Naive B cell (primary cell): ENCODE data around the gene SPDYE17. TPM values are rescaled to one million over a fixed set of nuclear protein-coding genes. Genes with fewer than 3 reads are reported as not detected.
A peak's percentile ranks its signal among the peaks of the same experiment; 100 is the strongest.
"Not testable (repeated sequence)": the region's sequence is repeated elsewhere in the genome, so short reads cannot be mapped to it uniquely, and the experiment has no call there.

Source experiments
- ATAC-seq, 2 donors: fragments of 150-1000 bp; cut with Tn5 transposase; 2 replicates each; pipeline ENCODE4 v1.10.0; 2021; ENCODE audit warnings: low read depth in 2 of 2, mild to moderate bottlenecking in 2 of 2, moderate library complexity in 2 of 2
- DNase-seq: peaks from one replicate; pipeline ENCODE4 v3.0.0; 2022
- H3K27ac Mint-ChIP-seq, 6 donors: one replicate each; pipeline ENCODE4 v1.8.0; 2020 to 2022; ENCODE audit warnings: mild to moderate bottlenecking in 6 of 6, mixed read lengths in 6 of 6, moderate library complexity in 5 of 6, inconsistent platforms in 2 of 6
- H3K27me3 Mint-ChIP-seq, 3 donors: one replicate each; pipeline ENCODE4 v1.8.0; 2021 to 2022; ENCODE audit warnings: mixed read lengths in 3 of 3, mild to moderate bottlenecking in 1 of 3
- H3K36me3 Mint-ChIP-seq, 2 donors: one replicate each; pipeline ENCODE4 v1.8.0; 2020 to 2022; ENCODE audit warnings: mixed read lengths in 2 of 2, inconsistent platforms in 1 of 2, mild to moderate bottlenecking in 1 of 2
- H3K4me1 Mint-ChIP-seq, 3 donors: one replicate each; pipeline ENCODE4 v1.8.0; 2020 to 2022; ENCODE audit warnings: mixed read lengths in 3 of 3, inconsistent platforms in 1 of 3, mild to moderate bottlenecking in 1 of 3, moderate library complexity in 1 of 3
- H3K4me3 Mint-ChIP-seq, 8 donors: one replicate each; pipeline ENCODE4 v1.8.0; 2020 to 2022; ENCODE audit warnings: mild to moderate bottlenecking in 8 of 8, mixed read lengths in 8 of 8, moderate library complexity in 8 of 8, inconsistent platforms in 2 of 8
- H3K9me3 Mint-ChIP-seq, 7 donors: one replicate each; pipeline ENCODE4 v1.8.0; 2020 to 2022; ENCODE audit warnings: mixed read lengths in 7 of 7, mild to moderate bottlenecking in 5 of 7, inconsistent platforms in 2 of 7, moderate library complexity in 1 of 7
- polyA plus RNA-seq, 6 donors: library from polyadenylated mRNA; unstranded; fragments of 300-500 nt; fragmentation: Illumina TruSeq; gene quantifications; one replicate each; pipeline ENCODE4 v1.2.3, GENCODE V29; 2021; ENCODE audit warnings: low read depth in 6 of 6

SPDYE17 gene
- polyA plus RNA-seq, 6 donors from 2014 or later = not detected

GRCh38 chr7:77006127-77007110 lies 25.7 kb downstream of the SPDYE17 start:
- not testable (repeated sequence) for H3K9me3 Mint-ChIP-seq, H3K27me3 Mint-ChIP-seq, H3K4me1 Mint-ChIP-seq, DNase-seq, ATAC-seq, H3K36me3 Mint-ChIP-seq, H3K4me3 Mint-ChIP-seq
- peak overlapping the region in 1 of 6 donors; percentile 16 for H3K27ac Mint-ChIP-seq

- H3K27me3 Mint-ChIP-seq, ATAC-seq, H3K36me3 Mint-ChIP-seq: not testable (repeated sequence)
These were observed 26.6 kb downstream of the SPDYE17 start for GRCh38 chr7:77005461-77006057.

GRCh38 chr7:77004151-77004550 lies 28.0 kb downstream of the SPDYE17 start:
- H3K4me1 Mint-ChIP-seq, H3K4me3 Mint-ChIP-seq, DNase-seq, H3K27ac Mint-ChIP-seq, H3K36me3 Mint-ChIP-seq, ATAC-seq, H3K27me3 Mint-ChIP-seq, H3K9me3 Mint-ChIP-seq: not testable (repeated sequence)

More at GRCh38 chr7:77005461-77006057, 26.6 kb downstream of the SPDYE17 start:
- not testable (repeated sequence) for DNase-seq, H3K4me3 Mint-ChIP-seq, H3K4me1 Mint-ChIP-seq, H3K27ac Mint-ChIP-seq, H3K9me3 Mint-ChIP-seq

- not testable (repeated sequence) for H3K4me3 Mint-ChIP-seq, DNase-seq, ATAC-seq, H3K27ac Mint-ChIP-seq, H3K9me3 Mint-ChIP-seq, H3K4me1 Mint-ChIP-seq, H3K36me3 Mint-ChIP-seq, H3K27me3 Mint-ChIP-seq
These were observed 28.9 kb downstream of the SPDYE17 start for GRCh38 chr7:77003241-77003640.

- H3K27me3 Mint-ChIP-seq, ATAC-seq, H3K4me3 Mint-ChIP-seq: not testable (repeated sequence)
These were observed 29.4 kb downstream of the SPDYE17 start for GRCh38 chr7:77002678-77003233.

GRCh38 chr7:77002104-77002503 lies 30.1 kb downstream of the SPDYE17 start:
- not testable (repeated sequence) for H3K36me3 Mint-ChIP-seq, DNase-seq, ATAC-seq, H3K27me3 Mint-ChIP-seq, H3K4me3 Mint-ChIP-seq, H3K4me1 Mint-ChIP-seq, H3K9me3 Mint-ChIP-seq, H3K27ac Mint-ChIP-seq

More at GRCh38 chr7:77002678-77003233, 29.4 kb downstream of the SPDYE17 start:
- H3K36me3 Mint-ChIP-seq, H3K4me1 Mint-ChIP-seq, DNase-seq, H3K9me3 Mint-ChIP-seq, H3K27ac Mint-ChIP-seq: not testable (repeated sequence)

- H3K36me3 Mint-ChIP-seq, H3K4me1 Mint-ChIP-seq, H3K4me3 Mint-ChIP-seq, H3K9me3 Mint-ChIP-seq, H3K27ac Mint-ChIP-seq, H3K27me3 Mint-ChIP-seq, DNase-seq: not testable (repeated sequence)
- peak; percentile 69 to 86 for ATAC-seq
These were observed 32.6 kb downstream of the SPDYE17 start for GRCh38 chr7:76999474-77000107.

GRCh38 chr7:76998764-76999450 lies 33.3 kb downstream of the SPDYE17 start:
- not testable (repeated sequence) for H3K4me1 Mint-ChIP-seq, H3K36me3 Mint-ChIP-seq, H3K27me3 Mint-ChIP-seq, H3K9me3 Mint-ChIP-seq, H3K4me3 Mint-ChIP-seq, DNase-seq, ATAC-seq
- peak overlapping the region in 1 of 6 donors; percentile 78 for H3K27ac Mint-ChIP-seq

GRCh38 chr7:76998285-76998589 lies 33.9 kb downstream of the SPDYE17 start:
- Mint-ChIP-seq H3K4me3 (no peak overlapping the region), H3K27ac (no peak overlapping the region), H3K27me3 (no peaks in the 10 kb centered on the region)

GRCh38 chr7:76997381-76998284 lies 34.5 kb downstream of the SPDYE17 start:
- Mint-ChIP-seq H3K27me3 (no peaks in the 10 kb centered on the region), H3K27ac (peak overlapping the region in 3 of 6 donors; percentile 29 to 40 (median 38)), H3K36me3 (no peaks in the 10 kb centered on the region), H3K4me1 (peaks cover 0 to 5% (median 4%) of the 10 kb centered on the region in 3 donors), H3K4me3 (no peak overlapping the region), H3K9me3 (no peaks in the 10 kb centered on the region)
- no peak for ATAC-seq
- DNase-seq = no peak

More at GRCh38 chr7:76998285-76998589, 33.9 kb downstream of the SPDYE17 start:
- no peaks in the 10 kb centered on the region for H3K36me3 Mint-ChIP-seq
- DNase-seq = no peak
- no peaks in the 10 kb centered on the region for H3K9me3 Mint-ChIP-seq
- peaks cover 0 to 5% (median 4%) of the 10 kb centered on the region in 3 donors for H3K4me1 Mint-ChIP-seq
- no peak for ATAC-seq

GRCh38 chr7:76996932-76997331 lies 35.2 kb downstream of the SPDYE17 start:
- H3K4me3 Mint-ChIP-seq, H3K36me3 Mint-ChIP-seq, H3K27me3 Mint-ChIP-seq, ATAC-seq, H3K4me1 Mint-ChIP-seq, H3K27ac Mint-ChIP-seq, DNase-seq, H3K9me3 Mint-ChIP-seq: not testable (repeated sequence)

- not testable (repeated sequence) for H3K4me1 Mint-ChIP-seq, H3K4me3 Mint-ChIP-seq, H3K27me3 Mint-ChIP-seq, DNase-seq, ATAC-seq, H3K27ac Mint-ChIP-seq, H3K9me3 Mint-ChIP-seq, H3K36me3 Mint-ChIP-seq
These were observed 37.9 kb downstream of the SPDYE17 start for GRCh38 chr7:76994286-76994685.
